HK-2 (cell line): ENCODE measurements around the gene RPL28.
"Not testable (repeated sequence)": the region's sequence is repeated elsewhere in the genome, so short reads cannot be mapped to it uniquely, and the experiment has no call there.

Experiments
- DNase-seq: peaks from one replicate; pipeline ENCODE4 v3.0.0-alpha.2; 2018; ENCODE audit not compliant: unreplicated experiment

The RPL28 gene

DNA sequence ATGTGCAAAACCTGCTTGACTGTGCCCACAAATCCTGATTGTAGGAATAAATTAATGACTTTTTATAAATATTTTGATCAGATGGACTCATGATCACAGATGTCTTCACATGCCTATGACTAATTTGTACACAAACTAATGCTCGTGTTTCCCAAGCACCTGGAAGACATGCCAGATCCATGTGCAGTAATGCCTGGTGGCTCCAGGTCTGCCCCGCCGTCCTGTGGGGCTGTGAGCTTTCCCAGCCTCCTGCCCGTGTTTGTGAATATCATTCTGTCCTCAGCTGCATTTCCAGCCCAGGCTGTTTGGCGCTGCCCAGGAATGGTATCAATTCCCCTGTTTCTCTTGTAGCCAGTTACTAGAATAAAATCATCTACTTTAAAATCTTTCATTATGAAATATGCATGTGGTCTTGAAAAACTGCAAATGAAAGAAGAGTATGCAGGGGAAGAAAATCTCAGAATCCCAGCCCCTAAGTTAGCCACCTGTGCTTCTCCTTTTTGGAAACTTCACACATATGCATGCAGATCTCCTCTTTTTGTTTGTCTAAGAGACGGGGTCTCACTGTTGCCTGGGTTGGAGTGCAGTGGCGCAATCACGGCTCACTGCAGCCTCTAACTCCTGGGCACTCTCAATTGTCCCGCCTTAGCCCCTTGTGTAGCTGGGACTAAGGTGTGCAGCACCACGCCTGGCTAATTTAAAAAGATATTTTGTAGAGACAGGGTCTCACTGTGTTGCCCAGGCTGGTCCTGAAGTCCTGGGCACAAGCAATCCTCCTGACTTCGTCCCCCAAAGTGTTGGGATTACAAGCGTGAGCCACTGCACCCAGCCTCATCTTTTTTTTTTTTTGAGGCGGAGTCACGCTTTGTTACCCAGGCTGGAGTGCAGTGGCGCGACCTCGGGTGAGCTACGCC lies 6.2 kb downstream of the RPL28 start:
- DNase-seq = no peak

DNA sequence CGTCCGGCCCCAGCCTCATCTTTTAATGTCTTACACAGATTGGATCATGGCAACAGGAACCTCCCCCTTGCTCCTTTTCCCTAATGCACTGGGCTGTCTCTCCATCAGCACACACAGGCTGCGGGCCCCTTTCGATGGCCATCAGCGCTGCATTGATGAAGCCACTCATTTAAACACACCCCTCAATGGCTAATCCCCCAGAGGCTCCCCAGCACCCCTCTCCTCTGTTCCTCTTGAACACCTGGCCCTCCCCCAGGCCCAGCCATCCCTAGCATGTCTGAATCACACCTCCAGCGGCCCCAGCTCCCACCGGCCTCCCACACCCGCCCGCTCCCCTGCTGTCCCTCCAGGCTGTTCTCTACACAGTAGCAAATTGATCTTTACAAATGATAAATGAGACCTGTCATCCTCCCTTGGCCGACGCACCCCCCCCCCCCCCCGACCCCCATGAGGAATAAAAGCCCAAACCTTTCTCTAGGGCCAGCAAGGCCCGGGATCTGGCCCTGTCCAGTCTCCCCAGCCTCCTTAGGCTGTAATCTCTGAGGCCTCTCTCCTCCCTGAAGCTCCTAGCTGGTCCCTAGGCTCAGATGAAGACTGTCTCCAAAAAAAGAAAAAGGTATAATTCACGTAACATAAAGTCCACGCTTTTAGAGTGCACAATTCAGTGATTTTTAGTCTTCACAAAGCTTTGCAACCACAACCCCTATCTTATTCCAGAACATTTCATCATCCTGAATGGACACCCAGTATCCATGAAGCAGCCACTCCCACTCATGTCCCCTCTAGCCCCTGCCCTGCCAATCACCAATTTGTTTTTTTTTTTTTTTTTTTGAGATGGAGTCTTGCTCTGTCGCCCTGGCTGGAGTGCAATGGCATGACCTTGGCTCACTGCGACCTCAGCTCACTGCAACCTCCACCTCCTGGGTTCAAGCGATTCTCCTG lies 7.4 kb downstream of the RPL28 start:
- DNase-seq = no peak

DNA sequence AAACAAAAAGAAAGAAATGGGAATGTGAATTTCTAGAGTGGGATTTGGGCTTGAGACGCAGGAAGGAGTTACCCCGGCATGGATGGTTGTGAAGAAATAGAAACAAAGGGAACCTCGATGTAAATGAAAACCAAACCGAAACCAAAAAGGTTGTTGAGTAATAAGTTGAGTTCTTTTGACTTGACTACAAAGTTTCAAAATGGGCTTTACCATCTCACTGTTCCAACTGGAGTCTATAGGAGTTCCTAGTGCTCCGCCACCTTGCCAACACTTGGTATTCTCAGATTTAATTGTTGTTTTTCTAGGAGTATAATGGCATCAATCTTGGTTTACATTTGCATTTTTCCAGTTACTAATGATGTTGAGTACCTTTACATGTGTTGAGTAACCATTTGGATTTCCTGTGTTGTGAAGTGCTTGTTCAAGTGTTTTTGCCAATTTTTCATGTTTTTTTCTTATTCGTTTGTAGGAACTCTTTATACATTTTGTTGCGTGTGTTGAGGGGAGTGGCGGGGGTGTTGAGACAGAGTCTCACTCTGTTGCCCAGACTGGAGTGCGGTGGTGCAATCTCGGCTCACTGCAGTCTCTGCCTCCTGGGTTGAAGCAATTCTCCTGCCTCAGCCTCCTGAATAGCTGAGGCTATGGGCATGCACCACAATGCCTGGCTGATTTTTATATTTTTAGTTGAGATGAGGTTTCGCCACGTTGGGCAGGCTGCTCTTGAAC lies 12.6 kb downstream of the RPL28 start:
- DNase-seq = no peak

DNA sequence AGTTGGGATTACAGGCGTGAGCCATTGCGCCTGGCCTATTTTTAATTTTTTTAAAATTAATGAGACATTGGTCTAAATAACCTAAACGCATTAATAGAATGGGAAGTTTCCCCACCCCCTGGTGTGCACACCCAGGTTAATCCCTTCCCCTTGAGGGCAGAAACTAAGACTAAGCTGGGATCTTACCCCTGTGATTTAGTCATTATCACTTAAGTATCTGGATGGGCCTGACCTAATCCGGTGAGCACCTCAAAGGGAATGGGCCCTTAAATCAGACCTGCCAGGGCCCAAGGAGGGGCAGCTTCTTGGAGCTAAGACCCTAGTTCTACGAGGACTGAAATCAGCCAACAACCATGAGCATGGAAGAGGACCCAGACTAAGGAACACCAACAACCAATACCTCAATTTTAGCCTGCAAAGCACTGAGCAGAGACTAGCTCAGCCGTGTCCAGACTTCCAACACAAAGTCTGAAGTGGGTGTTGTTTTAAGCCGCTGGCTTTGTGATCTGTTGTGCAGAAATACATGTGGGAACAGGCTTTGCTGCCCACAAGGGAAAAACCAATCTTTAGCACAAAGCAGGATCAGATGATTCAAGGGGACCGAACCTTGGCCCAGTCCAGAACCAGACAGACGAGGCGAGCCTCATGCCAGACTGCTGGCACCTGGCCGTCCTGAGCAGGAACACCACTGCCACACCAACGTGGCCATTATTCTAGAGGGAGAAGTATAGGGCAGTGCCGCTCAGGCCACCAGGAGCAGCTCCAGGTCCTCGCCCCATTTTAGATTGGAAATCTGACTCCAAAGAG lies 14.8 kb downstream of the RPL28 start:
- no peak for DNase-seq

DNA sequence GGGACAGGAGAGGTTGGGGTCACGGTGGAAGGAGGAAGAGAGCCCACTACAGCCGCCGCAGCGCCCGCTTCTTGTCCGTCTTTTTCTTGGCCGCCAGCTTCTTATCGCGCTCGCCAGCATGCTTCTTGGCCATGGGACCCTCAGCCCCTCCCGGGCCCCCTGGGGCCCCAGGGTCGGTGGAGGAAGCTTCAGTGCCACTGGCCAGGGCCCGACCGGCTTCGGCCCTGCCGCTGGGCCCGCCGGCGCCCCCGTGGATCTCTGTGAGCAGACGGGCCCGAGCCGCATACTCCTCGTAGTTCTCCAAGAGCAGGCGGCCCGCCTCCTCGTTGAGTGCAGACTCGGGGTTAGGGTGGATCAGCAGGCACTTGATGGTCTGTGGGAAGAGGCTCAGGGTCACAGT lies 15.7 kb downstream of the RPL28 start:
- not testable (repeated sequence) for DNase-seq

DNA sequence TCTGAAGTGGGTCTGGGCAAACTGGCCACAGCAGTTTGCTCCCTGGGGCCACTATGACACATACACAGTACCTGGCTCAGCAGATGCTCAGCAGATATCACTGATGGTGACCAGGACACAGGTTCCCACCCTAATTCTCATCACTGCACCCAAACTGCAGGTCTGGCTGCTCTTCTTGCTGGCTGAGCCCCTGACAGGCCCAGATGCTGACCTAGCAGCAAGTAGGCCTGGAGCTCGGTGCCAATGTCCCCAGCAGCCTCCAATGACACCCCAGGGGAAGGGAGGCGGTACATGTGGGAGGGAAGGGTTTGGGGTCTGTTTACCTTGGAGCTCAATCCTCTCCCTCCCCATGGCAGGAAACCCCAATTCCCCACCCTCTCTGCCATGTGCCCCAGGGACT lies 16.8 kb downstream of the RPL28 start:
- DNase-seq = no peak

DNA sequence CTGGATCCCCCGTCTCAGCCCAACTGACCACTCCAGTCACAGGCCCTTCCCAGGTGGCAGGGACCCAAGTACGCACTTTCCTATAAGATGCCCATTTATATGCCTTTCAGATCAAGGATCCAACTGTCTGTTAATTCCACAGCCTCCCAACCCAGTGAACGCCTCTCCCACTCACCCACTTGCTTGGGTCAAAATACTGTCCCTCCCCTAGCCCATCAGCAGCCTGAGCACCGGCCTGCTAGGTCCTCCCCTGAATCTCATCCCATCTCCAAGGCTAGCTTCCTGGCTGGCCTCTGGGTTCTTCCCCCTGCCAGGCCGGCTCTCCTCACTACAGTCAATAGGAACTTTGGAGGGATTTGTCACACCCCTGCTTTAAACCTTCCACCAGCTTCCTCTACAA lies 19.9 kb downstream of the RPL28 start:
- no peak for DNase-seq

DNA sequence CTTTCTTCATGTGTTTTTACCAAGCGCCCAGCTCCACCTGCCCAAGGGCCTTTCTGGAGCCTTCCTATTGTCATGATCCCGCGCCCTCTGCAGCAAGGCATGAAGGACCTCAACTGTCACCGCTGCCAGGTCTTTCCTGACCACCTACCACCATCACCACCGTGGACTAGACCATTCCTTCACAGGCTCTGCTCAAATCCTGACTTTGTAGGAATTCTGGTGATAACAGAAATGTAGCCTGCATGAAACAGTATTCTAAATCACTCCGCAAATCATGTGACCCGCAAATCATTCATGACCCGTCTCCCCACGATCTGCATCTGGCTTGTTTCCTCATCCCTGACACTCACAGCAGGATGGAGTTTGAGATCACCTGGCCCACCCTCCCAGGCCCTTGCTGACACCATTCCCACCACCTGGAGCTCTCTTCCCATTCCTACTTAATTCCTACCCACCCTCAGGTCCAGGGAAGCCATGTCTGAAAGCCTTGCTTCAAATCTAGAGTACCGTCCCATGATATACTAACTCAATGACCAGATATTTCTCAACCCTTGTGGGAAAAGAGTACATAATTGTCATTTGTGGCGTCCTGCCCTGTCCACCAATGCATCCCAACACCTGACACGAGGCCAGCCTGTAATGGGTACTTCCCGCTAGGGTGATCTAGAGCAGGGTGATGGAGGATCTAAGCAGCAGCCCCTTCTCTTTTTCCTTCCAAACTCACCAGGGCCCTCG lies 20.5 kb downstream of the RPL28 start:
- no peak for DNase-seq

DNA sequence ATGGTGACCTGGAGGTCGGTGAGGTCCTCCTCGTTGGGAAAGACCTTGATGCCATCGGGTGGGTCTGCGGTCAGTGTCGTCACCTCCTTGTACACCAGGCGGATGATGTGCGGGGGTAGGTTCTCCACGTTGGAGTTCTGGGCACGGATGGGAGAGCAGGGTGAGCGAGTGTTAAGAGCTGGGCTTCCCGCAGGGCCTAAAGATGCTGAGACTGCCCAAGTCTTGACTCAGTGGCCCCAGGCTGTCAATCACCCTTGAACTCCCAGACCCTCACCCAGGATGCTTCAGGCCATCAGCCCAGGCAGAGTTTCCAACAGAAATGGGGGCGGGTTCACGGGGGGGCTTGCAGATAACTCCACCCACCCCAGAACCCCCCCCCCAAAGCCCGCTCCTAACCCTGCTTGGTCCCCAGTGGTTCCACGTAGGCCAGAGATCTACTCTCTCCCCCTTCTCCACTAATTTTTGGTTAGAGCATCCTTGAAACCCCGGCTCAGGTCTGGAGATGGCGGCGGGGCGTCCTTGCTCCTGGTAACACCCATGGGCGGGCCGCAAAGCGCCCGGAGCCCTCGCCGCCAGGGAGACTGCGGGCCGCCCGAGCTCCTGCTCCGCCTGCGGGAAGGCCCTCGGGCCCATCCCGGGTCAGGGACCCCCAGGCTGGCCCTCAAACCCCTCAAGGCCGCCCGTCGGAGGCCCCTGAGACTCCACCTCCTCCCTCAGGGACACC lies 21.3 kb downstream of the RPL28 start:
- peak; percentile 42 for DNase-seq

DNA sequence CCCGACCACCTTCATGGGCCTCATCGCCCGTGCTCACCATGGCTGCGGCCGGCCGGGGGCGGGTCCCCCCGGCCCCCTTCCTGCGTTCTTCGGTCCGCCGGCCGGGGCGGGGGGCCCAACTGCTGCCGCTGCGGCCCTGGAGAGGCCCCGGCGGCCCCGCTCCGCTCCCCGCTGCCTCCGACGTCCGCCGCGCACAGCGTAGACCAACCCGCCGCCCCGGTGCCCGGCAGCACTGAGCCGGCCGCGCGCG lies 21.7 kb downstream of the RPL28 start, which contains the start of gene UBE2S:
Gene UBE2S (minus strand): TSS at position 239 of the 250 bp plus-strand sequence. CDS start 199 bp downstream, at position 40.
- not testable (repeated sequence) for DNase-seq

DNA sequence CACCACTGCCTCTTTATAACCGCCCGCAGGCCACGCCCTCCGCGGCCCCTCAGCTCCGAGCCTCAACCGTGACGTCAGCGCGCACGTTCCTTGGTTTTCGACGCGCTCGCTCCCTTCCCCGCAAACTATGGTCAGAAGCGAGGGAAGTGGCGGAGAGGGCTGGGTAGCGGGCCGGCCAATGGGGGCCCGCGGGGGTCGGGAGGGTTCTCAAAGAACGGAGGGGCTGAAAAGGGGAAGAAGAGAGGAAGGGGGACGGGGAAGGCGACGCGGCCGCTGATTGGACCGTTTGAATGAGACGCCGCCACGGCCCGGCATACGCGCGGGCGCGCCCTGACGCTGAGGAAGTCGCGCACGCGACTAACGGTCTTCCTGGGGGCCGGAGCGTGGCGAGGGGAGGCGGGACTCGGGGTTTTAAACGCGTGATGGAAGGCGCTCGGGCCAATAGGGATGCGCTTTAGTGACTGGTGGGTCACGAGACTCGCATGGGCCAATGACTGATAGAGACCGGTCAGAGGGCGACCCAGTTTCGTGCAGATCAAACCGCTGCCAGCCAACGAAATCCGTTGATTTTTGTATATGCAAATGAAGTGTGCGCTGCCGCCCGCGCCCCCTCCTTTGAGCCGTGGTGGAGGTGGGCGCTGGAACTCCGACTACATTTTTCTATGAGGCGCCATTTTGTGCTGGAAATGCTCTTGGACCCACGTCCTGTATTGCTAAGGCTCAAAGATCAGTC lies 22.2 kb downstream of the RPL28 start:
- peak; percentile 99 for DNase-seq

DNA sequence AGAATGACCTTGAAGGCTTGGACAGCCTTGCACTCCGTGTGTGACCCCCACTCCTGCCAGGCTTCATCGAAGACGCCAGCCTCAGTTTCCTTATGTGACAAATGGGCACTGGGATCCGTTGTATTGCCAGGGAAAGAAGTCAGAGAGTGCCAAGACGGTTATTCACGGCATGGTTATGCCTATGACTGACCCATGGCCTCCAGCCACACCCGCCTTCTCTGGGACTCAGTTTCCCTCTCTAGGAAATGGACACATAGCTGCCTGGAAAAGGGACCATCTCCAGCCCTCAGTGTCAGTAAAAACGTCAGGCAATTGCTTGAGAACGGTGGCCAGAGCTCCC lies 22.8 kb downstream of the RPL28 start:
- no peak for DNase-seq

DNA sequence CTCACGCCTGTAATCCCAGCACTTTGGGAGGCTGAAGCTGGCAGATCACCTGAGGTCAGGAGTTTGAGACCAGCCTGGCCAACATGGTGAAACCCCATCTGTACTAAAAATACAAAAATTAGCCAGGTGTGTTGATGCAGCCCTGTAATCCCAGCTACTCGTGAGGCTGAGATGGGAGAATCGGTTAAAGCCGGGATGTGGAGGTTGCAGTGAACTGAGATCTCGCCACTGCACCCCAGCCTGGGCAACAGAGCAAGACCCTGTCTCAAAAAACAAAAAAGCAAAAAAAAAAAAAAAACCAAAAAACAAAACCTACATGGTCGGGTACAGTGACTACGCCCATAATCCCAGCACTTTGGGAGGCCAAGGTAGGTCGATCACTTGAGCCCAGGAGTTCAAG lies 23.4 kb downstream of the RPL28 start:
- not testable (repeated sequence) for DNase-seq

DNA sequence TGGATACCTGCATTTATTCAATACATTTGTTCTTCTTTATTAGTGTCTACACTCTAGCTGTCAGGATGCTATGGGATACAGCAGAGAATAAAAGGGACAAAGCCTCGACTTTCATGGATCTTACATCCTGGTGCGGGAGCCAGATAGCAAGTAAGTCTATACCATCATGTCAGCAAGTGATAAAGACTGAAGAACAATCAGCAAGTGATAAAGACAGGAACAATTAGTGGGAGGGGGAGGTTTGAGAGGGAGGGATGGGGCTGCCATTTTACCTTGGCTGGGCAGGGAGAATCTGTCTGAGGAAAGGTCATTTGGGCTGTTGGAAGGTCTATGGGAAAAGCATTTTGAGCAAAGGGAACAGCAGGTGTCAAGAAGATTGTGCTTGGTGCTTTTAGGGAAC lies 24.4 kb downstream of the RPL28 start:
- no peak for DNase-seq

DNA sequence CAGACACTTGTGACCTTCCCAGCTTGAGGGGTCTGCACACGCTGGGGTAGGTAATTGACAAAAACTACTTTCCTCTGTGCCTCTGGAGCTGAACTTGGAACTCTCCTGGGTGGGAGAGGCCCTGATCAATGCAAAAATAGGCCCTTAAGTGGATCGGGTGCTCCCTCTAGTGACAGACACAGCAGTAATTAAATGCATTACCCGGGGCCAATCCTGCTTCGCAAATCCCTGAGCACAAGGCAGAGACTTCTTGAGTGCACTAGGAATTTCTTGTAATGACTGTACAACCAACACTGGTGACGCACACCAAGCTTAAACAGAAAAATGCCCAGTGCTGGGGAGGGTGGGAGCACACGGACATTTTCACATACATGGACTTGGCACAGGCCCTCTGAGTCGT lies 32.5 kb downstream of the RPL28 start:
- peak; percentile 75 for DNase-seq

DNA sequence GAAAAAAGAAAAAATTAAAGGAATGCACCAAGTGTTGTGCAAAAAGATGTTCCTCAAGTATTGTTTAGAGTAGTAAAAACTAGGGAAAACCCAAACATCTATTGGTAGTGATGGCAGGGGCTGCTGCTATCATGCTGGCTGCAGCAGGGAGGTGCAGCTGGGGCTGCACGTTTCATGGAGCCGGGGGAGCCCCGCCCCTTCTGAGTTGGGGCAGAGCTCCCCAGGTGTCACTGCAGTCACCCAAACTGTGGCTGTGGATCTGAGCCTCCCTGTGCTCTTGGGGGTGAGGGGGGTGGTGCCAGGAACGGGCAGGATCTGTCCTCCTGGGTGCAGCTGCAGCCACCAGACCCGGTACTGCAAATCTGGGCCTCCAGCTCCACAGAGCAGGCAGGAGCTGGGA lies 33.4 kb downstream of the RPL28 start:
- no peak for DNase-seq

DNA sequence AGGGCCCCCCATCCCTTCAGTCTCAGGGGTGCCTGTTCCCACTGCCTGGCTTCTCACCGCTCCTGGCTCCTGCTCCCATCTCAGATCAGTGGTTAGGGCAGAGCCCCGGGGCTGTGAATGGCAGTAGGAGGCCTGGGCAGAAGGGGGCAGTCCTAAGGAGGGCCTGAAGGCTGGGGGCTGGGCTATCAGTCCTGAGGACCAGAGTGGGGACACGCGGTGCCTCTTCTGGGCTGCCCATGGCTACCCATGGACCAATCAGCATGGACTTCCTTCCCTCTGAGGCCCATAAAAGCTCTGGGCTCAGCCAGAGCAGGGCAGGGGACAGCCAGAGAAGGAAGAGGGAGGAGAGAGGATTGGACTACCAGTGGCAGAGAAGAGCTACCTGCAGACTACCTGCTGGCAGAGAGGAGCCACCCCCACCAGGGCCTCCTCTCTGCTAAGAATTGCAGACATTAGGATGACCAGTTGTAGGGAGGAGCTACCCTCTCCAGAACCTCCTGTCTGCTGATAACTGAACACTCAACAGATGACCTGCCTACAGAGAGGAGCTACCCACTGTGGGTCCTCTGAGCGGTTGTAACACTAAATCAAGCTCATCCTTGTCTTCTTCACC lies 34.0 kb downstream of the RPL28 start:
- no peak for DNase-seq

DNA sequence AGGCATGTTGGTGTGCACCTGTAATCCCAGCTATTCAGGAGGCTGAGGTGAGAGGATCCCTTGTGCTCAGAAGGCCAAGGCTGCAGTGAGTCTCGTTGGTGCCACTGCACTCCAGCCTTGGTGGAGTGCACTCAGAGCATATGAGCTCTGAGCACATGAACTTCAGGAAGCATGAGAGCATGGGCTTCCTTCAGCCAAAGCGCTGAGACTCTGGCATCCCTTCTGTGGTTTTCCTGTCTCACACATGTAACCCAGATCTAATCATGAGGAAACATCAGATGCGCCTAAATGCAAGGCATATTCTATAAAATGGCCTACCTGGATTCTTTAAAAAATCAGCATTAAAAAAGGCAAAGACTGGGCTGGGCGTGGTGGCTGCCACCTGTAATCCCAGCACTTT lies 35.5 kb downstream of the RPL28 start:
- DNase-seq = not testable (repeated sequence)
